Tibial artery (tissue), 4 donors: ENCODE results near the gene HS6ST1.

Experiments used
- DNase-seq, 2 donors: peaks; one replicate each; pipeline ENCODE4 v3.0.0-alpha.2; 2019
- H3K27ac ChIP-seq, 2 donors: fragments of 200-600 bp; sonication (generic) in 1 of 2; 1 replicate in 1 of 2; 2 replicates in 1 of 2; pipeline ENCODE4 v1.5.1; 2018 to 2019; ENCODE audit warnings: mild to moderate bottlenecking in 1 of 2
- H3K27me3 ChIP-seq, 2 donors: fragments of 200-600 bp; sonication (generic) in 1 of 2; one replicate each; pipeline versions ENCODE4 v1.5.1 to v1.6.0; 2016 to 2019
- H3K36me3 ChIP-seq, 3 donors: fragments of 200-600 bp; sonication (generic) in 2 of 3; one replicate each; pipeline ENCODE4 v1.5.1; 2016 to 2019; ENCODE audit warnings: mild to moderate bottlenecking in 2 of 3
- H3K4me1 ChIP-seq, 4 donors: fragments of 200-600 bp; sonication (generic) in 2 of 4; 1 replicate in 3 of 4; 2 replicates in 1 of 4; pipeline ENCODE4 v1.5.1; 2016 to 2019
- H3K4me3 ChIP-seq, 2 donors: fragments of 200-600 bp; sonication (generic) in 1 of 2; 1 replicate in 1 of 2; 2 replicates in 1 of 2; pipeline ENCODE4 v1.5.1; 2018 to 2019; ENCODE audit warnings: mild to moderate bottlenecking in 2 of 2
- H3K9me3 ChIP-seq, 3 donors: fragments of 200-600 bp; sonication (generic) in 1 of 3; one replicate each; pipeline ENCODE4 v1.5.1; 2016 to 2019
- CTCF ChIP-seq, 2 experiments: fragments of 200-600 bp in 1 of 2; fragments of 450-650 bp in 1 of 2; IDR thresholded peaks; one replicate each; pipeline ENCODE4 v1.5.1; 2017 to 2019; ENCODE audit warnings: antibody characterized with exemption in 2 of 2, mild to moderate bottlenecking in 1 of 2, moderate library complexity in 1 of 2
- intact Hi-C: fragments of 100-400 bp; cut with DNase I; formaldehyde crosslinking; loops from one replicate; pipeline ENCODE4 v1.15.0; 2023; ENCODE audit warnings: low total_unique reads

Gene HS6ST1

GRCh38 chr2:128286011-128286721 is 32.5 kb downstream of the HS6ST1 start:
- DNase-seq = no peak
- intact Hi-C loops = no loop called here
- Histone ChIP-seq H3K4me3 (no peak overlapping the region), H3K27ac (no peak overlapping the region), H3K36me3 (peaks cover 0 to 17% (median 0%) of the 10 kb centered on the region in 3 donors), H3K9me3 (no peaks in the 10 kb centered on the region), H3K27me3 (no peaks in the 10 kb centered on the region), H3K4me1 (peaks cover 0 to 20% (median 4%) of the 10 kb centered on the region in 4 donors)
- TF ChIP-seq CTCF (IDR thresholded peaks at IDR 0.05) = no peak

- Histone ChIP-seq H3K27ac (no peak overlapping the region), H3K4me3 (no peak overlapping the region), H3K4me1 (peaks cover 0 to 28% (median 6%) of the 10 kb centered on the region in 4 donors), H3K36me3 (peaks cover 0 to 22% (median 0%) of the 10 kb centered on the region in 3 donors), H3K9me3 (no peaks in the 10 kb centered on the region), H3K27me3 (no peaks in the 10 kb centered on the region)
- TF ChIP-seq CTCF (IDR thresholded peaks at IDR 0.05) = no peak
- DNase-seq = no peak
- intact Hi-C loops = loop anchor here (2.0 kb wide), 1 partner anchor 77 kb away; no protein-coding TSS in a partner anchor
Measured at GRCh38 chr2:128285329-128285931, 33.2 kb downstream of the HS6ST1 start.

- no peaks in the 10 kb centered on the region for H3K27me3 ChIP-seq
- no peak for TF ChIP-seq CTCF (IDR thresholded peaks at IDR 0.05)
- intact Hi-C loops = loop anchor here (2.0 kb wide), 1 partner anchor 76 kb away; no protein-coding TSS in a partner anchor
- H3K4me3 ChIP-seq = no peak overlapping the region
- no peaks in the 10 kb centered on the region for H3K9me3 ChIP-seq
- H3K36me3 ChIP-seq = peaks cover 0 to 22% (median 0%) of the 10 kb centered on the region in 3 donors
- peaks cover 0 to 28% (median 6%) of the 10 kb centered on the region in 4 donors for H3K4me1 ChIP-seq
- H3K27ac ChIP-seq = no peak overlapping the region
- DNase-seq = no peak
Measured at GRCh38 chr2:128284841-128285240, 33.8 kb downstream of the HS6ST1 start.

GRCh38 chr2:128284037-128284441 is 34.6 kb downstream of the HS6ST1 start:
- TF ChIP-seq CTCF (IDR thresholded peaks at IDR 0.05) = no peak
- no peak overlapping the region for H3K27ac ChIP-seq

GRCh38 chr2:128282976-128283810 is 35.5 kb downstream of the HS6ST1 start:
- Histone ChIP-seq H3K27ac (no peak overlapping the region), H3K27me3 (no peaks in the 10 kb centered on the region), H3K9me3 (no peaks in the 10 kb centered on the region), H3K4me1 (peaks cover 0 to 28% (median 6%) of the 10 kb centered on the region in 4 donors), H3K36me3 (peaks cover 0 to 19% (median 0%) of the 10 kb centered on the region in 3 donors), H3K4me3 (no peak overlapping the region)
- TF ChIP-seq CTCF (IDR thresholded peaks at IDR 0.05) = no peak
- no peak for DNase-seq
- intact Hi-C loops = no loop called here

More at GRCh38 chr2:128284037-128284441, 34.6 kb downstream of the HS6ST1 start:
- H3K4me3 ChIP-seq = no peak overlapping the region
- H3K9me3 ChIP-seq = no peaks in the 10 kb centered on the region
- no peaks in the 10 kb centered on the region for H3K27me3 ChIP-seq
- peaks cover 0 to 28% (median 6%) of the 10 kb centered on the region in 4 donors for H3K4me1 ChIP-seq
- H3K36me3 ChIP-seq = peaks cover 0 to 22% (median 0%) of the 10 kb centered on the region in 3 donors
- intact Hi-C loops = loop anchor here (2.0 kb wide), 1 partner anchor 75 kb away; no protein-coding TSS in a partner anchor
- no peak for DNase-seq
